HG02678 (cell line): ENCODE measurements around the gene NLRP2B.
"Not testable (repeated sequence)": the region's sequence is repeated elsewhere in the genome, so short reads cannot be mapped to it uniquely, and the experiment has no call there.

Source experiments
- ATAC-seq: cut with Tn5 transposase; IDR thresholded peaks from one replicate; pipeline ENCODE4 v1.9.1; 2021; ENCODE audit warnings: mild to moderate bottlenecking, moderate library complexity; ENCODE audit not compliant: unreplicated experiment

NLRP2B gene

DNA sequence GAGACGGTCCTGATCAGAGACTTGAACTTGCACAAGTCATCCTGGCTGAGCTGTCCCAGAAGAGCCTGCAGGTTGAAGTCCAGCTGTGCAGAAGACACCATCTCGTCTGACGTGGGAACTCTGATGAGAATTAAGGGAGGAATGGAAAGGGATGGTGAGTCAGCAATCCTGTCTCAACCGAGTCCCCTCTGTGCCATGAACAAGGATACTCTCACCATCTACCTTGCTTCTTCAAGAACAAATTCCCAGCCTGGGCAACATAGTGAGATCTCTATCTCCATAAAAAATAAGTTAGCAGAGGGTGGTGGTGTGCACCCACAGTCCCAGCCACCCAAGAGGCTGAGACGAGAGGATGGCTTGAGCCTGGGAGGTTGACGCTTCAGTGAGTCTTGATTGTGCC is at the start of gene NLRP2B:
Gene NLRP2B, minus strand, starts transcription at position 101 of the 400 bp plus-strand sequence.
- ATAC-seq, result no peak

DNA sequence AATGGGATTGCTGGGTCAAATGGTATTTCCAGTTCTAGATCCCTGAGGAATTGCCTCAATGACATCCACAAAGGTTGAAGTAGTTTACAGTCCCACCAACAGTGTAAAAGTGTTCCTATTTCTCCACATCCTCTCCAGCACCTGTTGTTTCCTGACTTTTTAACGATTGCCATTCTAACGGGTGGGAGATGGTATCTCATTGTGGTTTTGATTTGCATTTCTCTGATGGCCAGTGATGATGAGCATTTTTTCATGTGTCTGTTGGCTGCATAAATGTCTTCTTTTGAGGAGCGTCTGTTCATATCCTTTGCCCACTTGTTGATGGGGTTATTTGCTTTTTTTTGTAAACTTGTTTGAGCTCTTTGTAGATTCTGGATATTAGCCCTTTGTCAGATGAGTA is 45.9 kb upstream of the NLRP2B start:
- not testable (repeated sequence) for ATAC-seq

DNA sequence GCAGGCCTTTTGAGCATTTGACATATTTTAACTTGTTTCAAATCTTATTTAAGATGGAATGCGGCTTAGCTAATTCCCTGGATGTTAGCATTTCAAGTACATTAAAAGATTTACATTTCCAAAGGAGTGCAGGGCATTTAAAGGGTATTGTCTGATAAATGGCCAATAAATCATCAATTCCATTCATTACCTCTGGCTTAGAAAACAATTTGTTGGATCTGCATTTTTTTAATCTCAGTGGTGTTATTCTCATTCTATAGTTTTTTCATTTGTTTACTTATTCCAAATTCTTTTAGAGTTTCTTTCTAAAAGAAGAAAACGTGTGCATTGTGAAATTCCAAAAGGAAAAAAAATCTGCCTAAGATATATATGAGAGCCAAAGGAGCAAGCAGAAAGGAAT is 1.3 kb upstream of the NLRP2B start:
- ATAC-seq, result no peak

DNA sequence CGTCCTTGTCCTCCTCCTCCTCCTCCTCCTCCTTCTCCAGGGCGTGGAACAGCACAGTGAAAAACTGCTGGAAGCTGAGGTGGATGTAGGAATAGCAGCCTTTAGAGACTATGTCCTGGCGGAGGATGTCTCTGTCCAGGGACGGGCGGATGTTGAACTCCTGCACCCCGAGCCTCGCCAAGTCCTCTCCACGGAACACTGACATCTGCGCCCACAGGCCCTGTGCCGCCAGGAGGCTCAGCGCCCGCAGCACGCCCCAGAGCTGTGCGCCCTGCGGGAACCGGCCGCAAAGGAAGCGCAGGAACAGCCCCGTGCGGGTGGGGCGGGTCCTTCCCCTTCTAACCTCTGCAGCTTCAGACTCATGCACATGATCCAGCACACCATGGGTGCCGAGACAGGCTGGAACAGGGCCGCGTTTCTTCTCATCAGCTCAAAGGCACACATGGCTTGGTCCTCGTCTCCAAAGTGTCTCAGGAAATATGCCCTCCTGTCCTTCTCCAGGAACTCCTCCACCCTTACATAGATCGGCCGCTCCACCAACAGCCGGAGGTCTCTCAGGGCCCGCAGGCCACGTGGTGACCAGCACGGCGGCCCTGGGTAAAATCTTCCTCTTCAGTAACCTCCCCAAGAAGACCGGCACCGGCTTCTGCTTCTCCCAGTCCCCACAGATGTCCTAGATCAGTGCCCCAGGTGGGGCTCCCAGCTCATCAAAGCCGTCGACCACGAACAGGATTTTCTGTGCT is 1.2 kb downstream of the NLRP2B start:
- ATAC-seq, result no peak

DNA sequence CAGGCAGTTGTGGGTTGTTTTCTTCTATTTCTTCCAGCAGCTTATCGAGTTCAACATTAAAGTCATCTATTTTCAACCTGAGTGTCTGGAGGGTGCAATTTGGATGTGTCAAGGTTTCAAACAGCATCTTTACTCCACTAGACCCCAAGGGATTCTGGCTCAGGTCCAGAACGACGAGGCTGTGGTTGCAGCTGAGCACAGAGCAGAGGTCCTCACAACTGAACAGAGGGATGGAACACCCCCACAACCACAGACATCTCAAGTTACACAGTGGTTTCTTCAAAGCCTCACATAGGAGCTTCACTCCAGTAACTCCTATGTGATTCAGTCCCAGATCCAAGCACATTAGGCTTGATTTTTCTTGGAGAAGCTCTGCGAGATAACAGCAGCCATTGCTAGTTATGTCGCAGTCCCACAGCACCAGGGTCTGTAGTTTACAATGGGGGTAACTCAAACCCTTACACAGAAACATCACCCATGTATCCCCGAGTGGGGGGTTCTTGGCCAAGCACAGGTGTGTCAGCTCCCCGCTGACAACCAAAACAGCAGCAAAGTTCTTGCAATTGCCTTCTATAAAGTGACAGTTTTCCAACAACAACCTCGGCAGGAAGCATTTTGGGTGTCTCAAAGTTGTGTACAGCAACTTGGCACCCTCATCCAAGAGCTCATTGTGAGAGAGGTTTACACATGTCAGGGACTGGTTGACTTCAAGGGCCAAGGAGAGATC is 2.8 kb downstream of the NLRP2B start:
- ATAC-seq, result no peak

DNA sequence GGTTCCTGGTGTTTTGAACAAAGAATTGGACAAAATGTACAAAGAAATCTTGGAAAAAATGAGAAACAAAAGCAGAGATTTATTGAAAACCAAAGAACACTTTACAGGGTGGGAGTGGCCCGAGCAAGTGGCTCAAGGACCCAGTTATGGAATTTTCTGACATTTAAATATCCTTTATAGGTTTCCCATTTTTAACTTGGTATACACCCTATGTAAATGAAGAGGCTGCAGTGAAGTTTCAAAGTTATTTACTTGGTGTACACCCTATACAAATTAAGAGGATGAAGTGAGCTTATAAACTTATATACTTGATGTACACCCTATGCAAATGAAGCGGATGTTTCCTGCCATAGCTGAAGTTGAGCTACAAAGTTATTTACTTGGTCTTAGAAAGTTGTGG is 4.7 kb downstream of the NLRP2B start:
- no peak for ATAC-seq

DNA sequence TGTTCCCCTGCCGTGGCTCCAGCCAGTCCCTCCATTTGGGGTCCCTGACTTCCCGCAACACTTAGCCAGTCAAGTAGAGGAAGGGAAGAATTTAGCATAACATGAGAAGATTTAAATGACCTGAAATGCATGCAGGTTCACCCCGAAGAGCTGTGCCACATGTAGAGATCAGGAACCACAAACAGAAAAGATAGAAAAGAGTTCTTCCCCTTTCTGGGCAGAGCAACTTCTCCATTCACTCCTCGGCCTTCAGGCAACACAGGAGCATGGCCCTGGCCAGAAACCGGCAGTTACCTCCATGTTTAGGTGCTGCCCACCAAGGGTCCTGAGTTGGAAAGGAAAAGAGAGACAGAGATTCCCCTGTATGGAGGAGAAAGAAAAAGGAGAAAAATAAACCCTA is 5.2 kb downstream of the NLRP2B start:
- ATAC-seq, result no peak

DNA sequence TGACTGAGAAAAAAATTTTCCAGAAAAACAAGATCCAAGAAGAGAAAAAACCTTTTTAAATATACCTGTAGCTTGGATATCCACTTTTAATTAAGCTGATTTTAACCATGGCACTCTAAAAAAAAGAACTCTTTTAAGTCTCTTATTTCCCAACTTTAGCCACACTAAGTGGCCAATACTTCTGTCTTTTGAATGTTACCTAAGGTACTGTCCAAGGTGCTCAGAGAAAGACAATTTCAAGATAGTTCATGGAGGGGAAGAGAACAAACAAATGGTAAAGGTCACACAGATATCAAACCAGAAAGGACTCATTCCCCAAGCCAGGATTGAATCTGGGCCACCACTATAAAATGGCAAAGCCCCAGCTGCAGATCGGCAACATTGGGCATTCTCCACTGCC is 10.1 kb downstream of the NLRP2B start:
- ATAC-seq, result no peak

DNA sequence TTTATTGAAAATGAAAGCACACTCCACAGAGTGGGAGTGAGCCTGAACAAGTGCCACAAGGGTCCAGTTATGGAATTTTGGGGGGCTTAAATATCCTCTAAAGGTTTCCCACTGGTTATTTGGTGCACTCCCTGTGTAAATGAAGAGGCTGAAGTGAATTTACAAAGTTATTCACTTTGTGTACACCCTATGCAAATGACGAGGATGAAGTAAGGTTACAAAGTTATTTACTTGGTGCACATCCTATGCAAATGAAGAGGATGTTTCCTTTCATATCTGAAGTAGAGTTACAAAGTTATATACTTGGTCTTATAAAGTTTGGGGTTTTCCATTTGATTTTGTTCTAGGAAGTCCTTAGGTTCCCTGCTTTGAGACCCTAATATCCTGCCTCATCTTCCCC is 13.1 kb downstream of the NLRP2B start:
- ATAC-seq, result no peak

DNA sequence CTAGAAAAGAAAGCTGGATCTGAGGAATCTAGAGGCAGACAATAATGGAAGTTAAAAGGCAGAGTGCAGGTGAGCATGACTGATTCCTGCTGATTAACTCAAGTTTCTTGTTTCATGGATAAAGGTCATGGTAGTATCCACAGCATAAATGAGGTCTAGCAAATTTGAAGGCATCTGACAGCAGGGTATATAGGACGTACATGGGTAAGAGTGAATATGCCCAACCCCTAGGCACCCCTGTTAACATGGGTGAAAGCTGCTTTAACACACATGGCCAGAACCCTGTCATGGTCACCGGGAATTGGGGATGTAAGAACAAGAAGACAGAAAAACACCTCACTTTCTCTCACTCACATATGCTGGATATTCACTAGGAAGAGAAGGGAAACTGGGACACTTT is 25.0 kb downstream of the NLRP2B start:
- ATAC-seq, result no peak

DNA sequence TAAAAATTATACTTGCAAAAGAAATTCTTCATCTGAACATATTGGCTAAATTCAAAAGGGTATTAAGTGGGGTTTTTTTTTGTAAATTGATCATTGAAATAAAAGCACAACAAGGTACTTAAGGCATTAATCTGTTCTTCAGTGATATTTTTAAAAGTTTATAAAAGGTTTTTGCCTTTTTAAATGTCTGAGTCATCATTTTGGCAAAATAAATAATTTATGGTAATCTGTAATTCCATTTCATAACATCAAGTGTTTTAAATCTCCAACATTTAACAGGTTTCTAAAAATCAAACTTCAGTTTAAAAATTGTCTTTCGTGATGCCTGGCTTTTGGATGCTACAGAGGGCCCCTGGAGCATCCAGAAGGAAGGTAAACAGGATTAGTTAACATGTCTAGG is 27.4 kb downstream of the NLRP2B start:
- no peak for ATAC-seq

DNA sequence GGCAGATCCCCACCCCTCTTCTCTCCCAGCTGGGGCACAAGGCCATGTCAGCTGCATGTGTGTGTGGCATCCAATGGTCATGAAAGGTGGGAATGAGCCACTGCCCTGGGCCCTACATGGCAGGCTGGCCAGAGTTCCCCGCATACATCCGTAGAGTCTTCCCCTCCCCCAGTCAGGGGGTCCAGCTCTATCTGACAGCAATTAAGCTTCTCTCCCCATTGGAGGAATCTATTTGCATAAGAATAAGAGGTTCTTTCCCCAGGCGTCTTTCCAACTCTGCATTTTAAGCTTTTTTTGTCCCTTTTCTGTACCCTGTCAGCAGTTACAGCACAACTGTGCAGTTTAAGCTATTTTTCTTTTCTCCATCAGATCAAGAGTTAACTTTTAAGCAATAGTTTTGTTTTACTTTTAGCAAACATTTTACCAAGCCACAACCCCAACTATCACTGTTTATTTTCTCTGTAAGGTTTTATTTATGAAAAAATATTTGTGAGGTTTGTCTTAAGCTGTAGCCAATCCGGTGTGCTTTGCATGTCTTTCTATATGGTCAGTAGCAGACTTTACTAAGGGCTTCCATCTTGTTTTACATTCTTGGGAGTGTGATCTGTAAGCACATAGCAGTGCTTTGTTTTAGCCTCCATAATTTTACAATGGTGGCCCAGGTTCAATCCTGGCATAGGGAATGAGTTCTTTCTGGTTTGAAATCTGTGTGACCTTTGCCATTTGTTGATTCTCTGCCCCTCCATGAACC is 28.7 kb downstream of the NLRP2B start:
- no peak for ATAC-seq

DNA sequence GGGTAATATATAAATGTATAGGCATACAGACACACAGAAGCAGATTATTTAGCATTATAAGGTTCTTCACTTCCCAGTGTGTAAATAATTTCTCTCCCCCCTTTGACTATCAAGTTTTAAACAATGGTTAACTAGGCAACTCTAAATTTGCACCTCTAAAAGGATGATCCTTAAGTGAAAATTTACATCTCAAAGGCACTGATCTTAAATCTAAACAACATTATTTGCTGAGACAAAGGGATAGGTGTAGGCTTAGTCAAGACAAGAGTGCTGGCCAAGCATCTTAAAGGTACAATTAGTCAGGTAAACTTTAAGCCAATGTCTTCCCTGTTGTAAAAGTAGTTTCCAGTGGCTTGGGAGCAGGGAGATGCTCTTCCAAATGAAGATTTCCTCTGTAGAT is 33.0 kb downstream of the NLRP2B start:
- ATAC-seq, result no peak

DNA sequence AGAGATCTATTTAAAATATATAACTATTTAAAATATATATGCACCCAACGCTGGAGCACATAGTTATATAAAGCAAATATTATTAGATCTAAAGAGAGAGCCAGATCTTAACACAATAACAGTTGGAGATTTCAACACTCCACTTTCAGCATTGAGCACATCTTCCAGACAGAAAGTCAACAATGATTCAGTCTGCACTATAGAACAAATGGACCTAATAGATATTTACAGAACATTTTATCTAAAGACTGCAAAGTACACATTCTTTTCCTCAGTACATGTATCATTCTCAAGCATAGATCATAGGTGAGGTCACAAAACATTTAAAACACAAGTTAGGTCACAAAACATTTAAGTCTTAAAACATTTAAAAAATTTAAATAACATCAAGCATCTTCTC is 36.4 kb downstream of the NLRP2B start:
- no peak for ATAC-seq

DNA sequence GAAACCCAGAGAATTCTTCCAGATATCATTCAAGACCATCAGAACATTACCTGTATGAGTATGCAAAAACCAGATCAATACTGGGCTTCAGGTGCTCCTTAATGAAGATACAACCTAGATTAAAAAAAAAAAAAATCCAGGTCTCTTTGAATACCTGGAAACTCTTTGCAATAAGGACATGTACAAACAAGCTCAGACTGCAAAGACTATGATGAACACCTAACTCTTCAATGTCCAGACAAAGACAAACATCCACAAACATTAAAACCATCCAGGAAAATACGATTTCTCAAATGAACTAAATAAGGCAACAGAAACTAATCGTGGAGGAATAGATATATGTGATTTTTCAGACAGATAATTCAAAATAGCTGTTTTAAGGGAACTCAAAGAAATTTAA is 38.7 kb downstream of the NLRP2B start:
- ATAC-seq, result no peak

DNA sequence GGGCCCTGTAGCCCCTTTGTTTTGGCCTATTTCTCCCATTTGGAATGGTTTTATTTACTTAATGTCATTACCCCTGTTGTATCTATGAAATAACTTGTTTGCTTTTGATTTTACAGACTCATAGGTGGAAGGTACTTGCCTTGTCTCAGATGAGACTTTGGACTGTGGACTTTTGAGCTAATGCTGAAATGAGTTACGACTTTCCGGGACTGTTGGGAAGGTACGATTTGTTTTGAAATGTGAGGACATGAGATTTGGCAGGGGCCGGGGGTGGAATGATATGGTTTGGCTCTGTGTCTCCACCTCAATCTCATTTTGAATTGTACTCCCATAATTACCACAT is 39.4 kb downstream of the NLRP2B start:
- no peak for ATAC-seq

DNA sequence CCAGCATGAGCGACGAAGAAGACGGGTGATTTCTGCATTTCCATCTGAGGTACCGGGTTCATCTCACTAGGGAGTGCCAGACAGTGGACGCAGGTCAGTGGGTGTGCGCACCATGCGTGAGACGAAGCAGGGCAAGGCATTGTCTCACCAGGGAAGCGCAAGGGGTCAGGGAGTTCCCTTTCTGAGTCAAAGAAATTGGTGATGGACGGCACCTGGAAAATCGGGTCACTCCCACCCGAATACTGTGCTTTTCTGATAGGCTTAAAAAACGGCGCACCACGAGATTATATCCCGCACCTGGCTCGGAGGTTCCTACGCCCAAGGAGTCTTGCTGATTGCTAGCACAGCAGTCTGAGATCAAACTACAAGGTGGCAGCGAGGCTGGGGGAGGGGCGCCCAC is 50.6 kb downstream of the NLRP2B start:
- not testable (repeated sequence) for ATAC-seq
